WTC11 (cell line): ENCODE measurements around the gene ZNF415. TPM values are rescaled to one million over a fixed set of nuclear protein-coding genes. Genes with fewer than 3 reads are reported as not detected.

Source experiments
- CREB1 ChIP-seq: sonication (generic); formaldehyde crosslinking; IDR thresholded peaks from 2 replicates; pipeline ENCODE4 v1.8.0; 2023; ENCODE audit warnings: mild to moderate bottlenecking, missing genetic modification reagents
- EMX1 ChIP-seq: fragments of 250-450 bp; sonication (Bioruptor Pico); IDR thresholded peaks from 2 replicates; pipeline ENCODE4 v1.8.0; 2021; ENCODE audit warnings: mild to moderate bottlenecking
- ESRRA ChIP-seq: sonication (generic); formaldehyde crosslinking; IDR thresholded peaks from 2 replicates; pipeline ENCODE4 v1.8.1; 2022; ENCODE audit warnings: mild to moderate bottlenecking, missing genetic modification reagents, borderline replicate concordance
- ETV6 ChIP-seq: sonication (generic); formaldehyde crosslinking; IDR thresholded peaks from 2 replicates; pipeline ENCODE4 v1.8.1; 2022; ENCODE audit warnings: mild to moderate bottlenecking, missing genetic modification reagents
- FOXK1 ChIP-seq: sonication (generic); formaldehyde crosslinking; IDR thresholded peaks from 2 replicates; pipeline ENCODE4 v1.8.0; 2022; ENCODE audit warnings: mild to moderate bottlenecking, moderate library complexity, missing genetic modification reagents
- FOXP1 ChIP-seq: sonication (generic); formaldehyde crosslinking; IDR thresholded peaks from 2 replicates; pipeline ENCODE4 v1.8.0; 2022; ENCODE audit warnings: missing genetic modification reagents, mild to moderate bottlenecking, moderate library complexity, borderline replicate concordance
- NFE2L1 ChIP-seq: sonication (generic); formaldehyde crosslinking; IDR thresholded peaks from 2 replicates; pipeline ENCODE4 v1.8.1; 2023; ENCODE audit warnings: missing genetic modification reagents
- NFYB ChIP-seq: sonication (generic); formaldehyde crosslinking; conservative IDR thresholded peaks from 2 replicates; pipeline ENCODE4 v1.8.0; 2022; ENCODE audit warnings: low read depth, missing genetic modification reagents
- NR2C2 ChIP-seq: sonication (generic); formaldehyde crosslinking; IDR thresholded peaks from 2 replicates; pipeline ENCODE4 v1.8.0; 2022; ENCODE audit warnings: mild to moderate bottlenecking, missing genetic modification reagents
- PRRX2 ChIP-seq: fragments of 250-450 bp; sonication (Bioruptor Pico); IDR thresholded peaks from 2 replicates; pipeline ENCODE4 v1.8.0; 2021; ENCODE audit warnings: mild to moderate bottlenecking
- RELA ChIP-seq: sonication (generic); formaldehyde crosslinking; IDR thresholded peaks from 2 replicates; pipeline ENCODE4 v1.8.1; 2022; ENCODE audit warnings: missing genetic modification reagents, mild to moderate bottlenecking, borderline replicate concordance
- SMAD4 ChIP-seq: sonication (generic); formaldehyde crosslinking; IDR thresholded peaks from 2 replicates; pipeline ENCODE4 v1.8.0; 2022; ENCODE audit warnings: mild to moderate bottlenecking, missing genetic modification reagents
- SOX15 ChIP-seq: fragments of 250-450 bp; sonication (Bioruptor Pico); IDR thresholded peaks from 2 replicates; pipeline ENCODE4 v1.9.0; 2021; ENCODE audit warnings: mild to moderate bottlenecking
- SP1 ChIP-seq: sonication (generic); formaldehyde crosslinking; conservative IDR thresholded peaks from 2 replicates; pipeline ENCODE4 v1.8.1; 2022; ENCODE audit warnings: missing genetic modification reagents
- TEAD1 ChIP-seq: sonication (generic); formaldehyde crosslinking; IDR thresholded peaks from 2 replicates; pipeline ENCODE4 v1.8.0; 2022; ENCODE audit warnings: mild to moderate bottlenecking, missing genetic modification reagents
- TEAD4 ChIP-seq: sonication (generic); formaldehyde crosslinking; IDR thresholded peaks from 2 replicates; pipeline ENCODE4 v1.8.0; 2022; ENCODE audit warnings: mild to moderate bottlenecking, missing genetic modification reagents
- ZNF232 ChIP-seq: sonication (generic); formaldehyde crosslinking; IDR thresholded peaks from 2 replicates; pipeline ENCODE4 v1.8.0; 2022; ENCODE audit warnings: mild to moderate bottlenecking, missing genetic modification reagents
- ZNF396 ChIP-seq: fragments of 250-450 bp; sonication (Bioruptor Pico); IDR thresholded peaks from 2 replicates; pipeline ENCODE4 v1.8.0; 2021; ENCODE audit warnings: mild to moderate bottlenecking, moderate library complexity, borderline replicate concordance
- ZNF423 ChIP-seq: fragments of 250-450 bp; sonication (Bioruptor Pico); IDR thresholded peaks from 2 replicates; pipeline ENCODE4 v2.1.2; 2022; ENCODE audit warnings: mild to moderate bottlenecking, moderate library complexity
- total RNA-seq: library from RNA; stranded (reverse); gene quantifications from 3 replicates; pipeline ENCODE4 v1.2.3, GENCODE V29; 2021
- TF ChIP-seq, protein P1 (sequence below): sonication (generic); formaldehyde crosslinking; IDR thresholded peaks from 2 replicates; pipeline ENCODE4 v1.8.1; 2022; ENCODE audit warnings: mild to moderate bottlenecking, moderate library complexity, missing genetic modification reagents
- TF ChIP-seq, protein P2 (sequence below): sonication (generic); formaldehyde crosslinking; IDR thresholded peaks from 2 replicates; pipeline ENCODE4 v1.8.0; 2023; ENCODE audit warnings: missing genetic modification reagents
- TF ChIP-seq, protein P3 (sequence below): sonication (generic); formaldehyde crosslinking; IDR thresholded peaks from 2 replicates; pipeline ENCODE4 v1.8.0; 2023; ENCODE audit warnings: mild to moderate bottlenecking, missing genetic modification reagents
- TF ChIP-seq, protein P4 (sequence below): fragments of 250-450 bp; sonication (Bioruptor Pico); conservative IDR thresholded peaks from 2 replicates; pipeline ENCODE4 v1.9.0; 2021; ENCODE audit warnings: mild to moderate bottlenecking
- TF ChIP-seq, protein P5 (sequence below): sonication (generic); formaldehyde crosslinking; IDR thresholded peaks from 2 replicates; pipeline ENCODE4 v1.8.1; 2023; ENCODE audit warnings: mild to moderate bottlenecking, missing genetic modification reagents
- TF ChIP-seq, protein P6 (sequence below): sonication (generic); formaldehyde crosslinking; IDR thresholded peaks from 2 replicates; pipeline ENCODE4 v1.8.0; 2022; ENCODE audit warnings: missing genetic modification reagents
- TF ChIP-seq, protein P7 (sequence below): sonication (generic); formaldehyde crosslinking; IDR thresholded peaks from 2 replicates; pipeline ENCODE4 v1.8.1; 2022; ENCODE audit warnings: low read depth, missing genetic modification reagents, borderline replicate concordance

Gene ZNF415
- total RNA-seq, 1 experiment from 2014 or later: 11.2 TPM

DNA sequence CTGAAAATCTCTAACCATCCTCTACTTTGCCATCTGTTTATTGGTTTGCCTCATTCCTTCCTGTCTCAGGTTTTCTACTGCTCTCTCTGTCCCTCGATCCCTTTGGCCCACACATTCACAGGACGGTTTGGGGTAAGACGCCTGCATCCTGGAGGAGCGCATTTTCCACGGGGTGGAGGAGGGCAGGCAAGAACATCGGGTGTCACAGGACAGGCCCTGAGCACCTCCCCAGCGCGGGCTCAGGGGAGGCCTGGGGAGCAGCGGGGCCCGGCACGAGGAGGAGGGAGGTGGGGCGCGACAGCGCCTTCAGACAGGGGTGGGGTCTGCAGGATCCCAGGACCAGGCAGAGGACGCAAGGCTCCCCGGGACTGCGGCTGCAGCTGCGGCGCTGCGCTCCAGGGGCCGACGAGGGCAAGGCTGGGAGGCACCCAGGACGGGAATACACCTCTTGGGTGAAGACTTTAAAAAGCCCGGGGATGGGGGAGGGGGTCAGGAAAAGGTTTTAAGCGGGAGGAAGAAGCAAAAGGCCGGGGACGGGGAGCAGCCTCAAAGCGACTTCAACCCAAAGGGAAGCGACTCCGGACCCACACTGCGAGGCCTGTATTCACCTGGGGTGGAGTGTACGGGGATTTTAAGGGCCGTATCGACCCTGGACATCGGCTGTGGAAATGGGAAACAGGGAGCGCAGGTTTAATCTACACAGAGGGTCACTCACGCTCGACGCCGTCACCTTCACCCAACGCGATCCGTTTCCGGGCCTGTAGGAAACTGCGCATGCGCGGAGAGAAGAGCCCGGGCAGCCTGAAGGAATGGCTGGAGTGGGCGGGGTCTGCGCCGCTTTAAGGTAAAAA is at the start of gene ZNF415 (continued):
- TF ChIP-seq NFYB (no peak), NR2C2 (CRISPR knock-in tag) (no peak), PRRX2 (CRISPR knock-in tag) (no peak), SOX15 (CRISPR knock-in tag) (no peak), SMAD4 (peak; percentile 48; the same call in 1 of the 2 replicates), ESRRA (CRISPR knock-in tag) (no peak), ETV6 (CRISPR knock-in tag) (no peak), CREB1 (no peak), TEAD4 (CRISPR knock-in tag) (no peak), ZNF423 (CRISPR knock-in tag) (peak; percentile 58; the same call in 1 of the 2 replicates), FOXP1 (0 out of 2 replicates have a peak, but pooled peaks have one; percentile 21), ZNF396 (CRISPR knock-in tag) (no peak), EMX1 (CRISPR knock-in tag) (no peak), NFE2L1 (CRISPR knock-in tag) (no peak), FOXK1 (CRISPR knock-in tag) (0 out of 2 replicates have a peak, but pooled peaks have one; percentile 22), RELA (no peak), SP1 (peak; percentile 56), ZNF232 (CRISPR knock-in tag) (no peak), TEAD1 (CRISPR knock-in tag) (peak; percentile 67; the same call in 1 of the 2 replicates)
- TF ChIP-seq, protein P1, sequence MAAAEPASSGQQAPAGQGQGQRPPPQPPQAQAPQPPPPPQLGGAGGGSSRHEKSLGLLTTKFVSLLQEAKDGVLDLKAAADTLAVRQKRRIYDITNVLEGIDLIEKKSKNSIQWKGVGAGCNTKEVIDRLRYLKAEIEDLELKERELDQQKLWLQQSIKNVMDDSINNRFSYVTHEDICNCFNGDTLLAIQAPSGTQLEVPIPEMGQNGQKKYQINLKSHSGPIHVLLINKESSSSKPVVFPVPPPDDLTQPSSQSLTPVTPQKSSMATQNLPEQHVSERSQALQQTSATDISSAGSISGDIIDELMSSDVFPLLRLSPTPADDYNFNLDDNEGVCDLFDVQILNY (CRISPR knock-in tag): no peak
- TF ChIP-seq, protein P2, sequence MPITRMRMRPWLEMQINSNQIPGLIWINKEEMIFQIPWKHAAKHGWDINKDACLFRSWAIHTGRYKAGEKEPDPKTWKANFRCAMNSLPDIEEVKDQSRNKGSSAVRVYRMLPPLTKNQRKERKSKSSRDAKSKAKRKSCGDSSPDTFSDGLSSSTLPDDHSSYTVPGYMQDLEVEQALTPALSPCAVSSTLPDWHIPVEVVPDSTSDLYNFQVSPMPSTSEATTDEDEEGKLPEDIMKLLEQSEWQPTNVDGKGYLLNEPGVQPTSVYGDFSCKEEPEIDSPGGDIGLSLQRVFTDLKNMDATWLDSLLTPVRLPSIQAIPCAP (CRISPR knock-in tag): no peak
- TF ChIP-seq, protein P3, sequence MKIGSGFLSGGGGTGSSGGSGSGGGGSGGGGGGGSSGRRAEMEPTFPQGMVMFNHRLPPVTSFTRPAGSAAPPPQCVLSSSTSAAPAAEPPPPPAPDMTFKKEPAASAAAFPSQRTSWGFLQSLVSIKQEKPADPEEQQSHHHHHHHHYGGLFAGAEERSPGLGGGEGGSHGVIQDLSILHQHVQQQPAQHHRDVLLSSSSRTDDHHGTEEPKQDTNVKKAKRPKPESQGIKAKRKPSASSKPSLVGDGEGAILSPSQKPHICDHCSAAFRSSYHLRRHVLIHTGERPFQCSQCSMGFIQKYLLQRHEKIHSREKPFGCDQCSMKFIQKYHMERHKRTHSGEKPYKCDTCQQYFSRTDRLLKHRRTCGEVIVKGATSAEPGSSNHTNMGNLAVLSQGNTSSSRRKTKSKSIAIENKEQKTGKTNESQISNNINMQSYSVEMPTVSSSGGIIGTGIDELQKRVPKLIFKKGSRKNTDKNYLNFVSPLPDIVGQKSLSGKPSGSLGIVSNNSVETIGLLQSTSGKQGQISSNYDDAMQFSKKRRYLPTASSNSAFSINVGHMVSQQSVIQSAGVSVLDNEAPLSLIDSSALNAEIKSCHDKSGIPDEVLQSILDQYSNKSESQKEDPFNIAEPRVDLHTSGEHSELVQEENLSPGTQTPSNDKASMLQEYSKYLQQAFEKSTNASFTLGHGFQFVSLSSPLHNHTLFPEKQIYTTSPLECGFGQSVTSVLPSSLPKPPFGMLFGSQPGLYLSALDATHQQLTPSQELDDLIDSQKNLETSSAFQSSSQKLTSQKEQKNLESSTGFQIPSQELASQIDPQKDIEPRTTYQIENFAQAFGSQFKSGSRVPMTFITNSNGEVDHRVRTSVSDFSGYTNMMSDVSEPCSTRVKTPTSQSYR: 0 out of 2 replicates have a peak, but pooled peaks have one; percentile 11
- TF ChIP-seq, protein P4, sequence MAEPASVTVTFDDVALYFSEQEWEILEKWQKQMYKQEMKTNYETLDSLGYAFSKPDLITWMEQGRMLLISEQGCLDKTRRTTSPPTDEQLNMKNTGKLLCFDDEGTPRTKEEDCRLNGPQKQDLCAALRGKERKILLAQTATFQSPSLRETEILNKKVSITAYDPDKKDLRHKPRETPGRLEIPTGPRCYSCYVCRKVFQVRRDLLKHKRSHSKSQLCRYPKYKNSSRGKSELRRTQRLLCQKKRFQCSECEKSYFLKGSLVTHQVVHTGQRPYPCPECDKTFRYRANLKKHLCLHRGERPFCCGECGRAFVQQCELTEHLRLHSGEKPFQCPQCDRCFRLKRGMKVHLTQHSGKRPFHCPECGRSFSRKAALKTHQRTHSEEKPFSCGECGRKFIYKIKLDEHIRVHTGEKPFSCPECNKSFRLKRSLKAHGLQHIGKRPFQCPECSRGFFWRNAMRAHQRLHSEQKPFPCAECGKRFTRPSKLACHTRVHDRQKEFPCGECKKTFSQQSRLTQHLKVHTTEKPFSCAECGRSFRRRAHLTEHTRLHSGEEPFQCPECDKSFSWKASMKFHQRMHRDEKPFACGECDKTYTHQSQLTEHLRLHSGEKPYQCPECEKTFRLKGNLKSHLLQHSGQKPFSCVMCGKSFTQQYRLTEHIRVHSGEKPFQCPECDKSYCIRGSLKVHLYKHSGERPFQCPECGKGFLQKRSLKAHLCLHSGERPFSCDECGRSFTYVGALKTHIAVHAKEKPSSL (CRISPR knock-in tag): no peak
- TF ChIP-seq, protein P5, sequence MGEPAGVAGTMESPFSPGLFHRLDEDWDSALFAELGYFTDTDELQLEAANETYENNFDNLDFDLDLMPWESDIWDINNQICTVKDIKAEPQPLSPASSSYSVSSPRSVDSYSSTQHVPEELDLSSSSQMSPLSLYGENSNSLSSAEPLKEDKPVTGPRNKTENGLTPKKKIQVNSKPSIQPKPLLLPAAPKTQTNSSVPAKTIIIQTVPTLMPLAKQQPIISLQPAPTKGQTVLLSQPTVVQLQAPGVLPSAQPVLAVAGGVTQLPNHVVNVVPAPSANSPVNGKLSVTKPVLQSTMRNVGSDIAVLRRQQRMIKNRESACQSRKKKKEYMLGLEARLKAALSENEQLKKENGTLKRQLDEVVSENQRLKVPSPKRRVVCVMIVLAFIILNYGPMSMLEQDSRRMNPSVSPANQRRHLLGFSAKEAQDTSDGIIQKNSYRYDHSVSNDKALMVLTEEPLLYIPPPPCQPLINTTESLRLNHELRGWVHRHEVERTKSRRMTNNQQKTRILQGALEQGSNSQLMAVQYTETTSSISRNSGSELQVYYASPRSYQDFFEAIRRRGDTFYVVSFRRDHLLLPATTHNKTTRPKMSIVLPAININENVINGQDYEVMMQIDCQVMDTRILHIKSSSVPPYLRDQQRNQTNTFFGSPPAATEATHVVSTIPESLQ (CRISPR knock-in tag): no peak
- TF ChIP-seq, protein P6, sequence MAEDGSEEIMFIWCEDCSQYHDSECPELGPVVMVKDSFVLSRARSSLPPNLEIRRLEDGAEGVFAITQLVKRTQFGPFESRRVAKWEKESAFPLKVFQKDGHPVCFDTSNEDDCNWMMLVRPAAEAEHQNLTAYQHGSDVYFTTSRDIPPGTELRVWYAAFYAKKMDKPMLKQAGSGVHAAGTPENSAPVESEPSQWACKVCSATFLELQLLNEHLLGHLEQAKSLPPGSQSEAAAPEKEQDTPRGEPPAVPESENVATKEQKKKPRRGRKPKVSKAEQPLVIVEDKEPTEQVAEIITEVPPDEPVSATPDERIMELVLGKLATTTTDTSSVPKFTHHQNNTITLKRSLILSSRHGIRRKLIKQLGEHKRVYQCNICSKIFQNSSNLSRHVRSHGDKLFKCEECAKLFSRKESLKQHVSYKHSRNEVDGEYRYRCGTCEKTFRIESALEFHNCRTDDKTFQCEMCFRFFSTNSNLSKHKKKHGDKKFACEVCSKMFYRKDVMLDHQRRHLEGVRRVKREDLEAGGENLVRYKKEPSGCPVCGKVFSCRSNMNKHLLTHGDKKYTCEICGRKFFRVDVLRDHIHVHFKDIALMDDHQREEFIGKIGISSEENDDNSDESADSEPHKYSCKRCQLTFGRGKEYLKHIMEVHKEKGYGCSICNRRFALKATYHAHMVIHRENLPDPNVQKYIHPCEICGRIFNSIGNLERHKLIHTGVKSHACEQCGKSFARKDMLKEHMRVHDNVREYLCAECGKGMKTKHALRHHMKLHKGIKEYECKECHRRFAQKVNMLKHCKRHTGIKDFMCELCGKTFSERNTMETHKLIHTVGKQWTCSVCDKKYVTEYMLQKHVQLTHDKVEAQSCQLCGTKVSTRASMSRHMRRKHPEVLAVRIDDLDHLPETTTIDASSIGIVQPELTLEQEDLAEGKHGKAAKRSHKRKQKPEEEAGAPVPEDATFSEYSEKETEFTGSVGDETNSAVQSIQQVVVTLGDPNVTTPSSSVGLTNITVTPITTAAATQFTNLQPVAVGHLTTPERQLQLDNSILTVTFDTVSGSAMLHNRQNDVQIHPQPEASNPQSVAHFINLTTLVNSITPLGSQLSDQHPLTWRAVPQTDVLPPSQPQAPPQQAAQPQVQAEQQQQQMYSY (CRISPR knock-in tag): no peak
- TF ChIP-seq, protein P7, sequence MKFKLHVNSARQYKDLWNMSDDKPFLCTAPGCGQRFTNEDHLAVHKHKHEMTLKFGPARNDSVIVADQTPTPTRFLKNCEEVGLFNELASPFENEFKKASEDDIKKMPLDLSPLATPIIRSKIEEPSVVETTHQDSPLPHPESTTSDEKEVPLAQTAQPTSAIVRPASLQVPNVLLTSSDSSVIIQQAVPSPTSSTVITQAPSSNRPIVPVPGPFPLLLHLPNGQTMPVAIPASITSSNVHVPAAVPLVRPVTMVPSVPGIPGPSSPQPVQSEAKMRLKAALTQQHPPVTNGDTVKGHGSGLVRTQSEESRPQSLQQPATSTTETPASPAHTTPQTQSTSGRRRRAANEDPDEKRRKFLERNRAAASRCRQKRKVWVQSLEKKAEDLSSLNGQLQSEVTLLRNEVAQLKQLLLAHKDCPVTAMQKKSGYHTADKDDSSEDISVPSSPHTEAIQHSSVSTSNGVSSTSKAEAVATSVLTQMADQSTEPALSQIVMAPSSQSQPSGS: no peak
